Activated CD8-positive, alpha-beta memory T cell treated with anti-CD3 and anti-CD28 coated beads, Interleukin-2, amount 50 U/mL, for 24 hours (primary cell): Measurements from ENCODE around the gene ACLY.
"Not testable (repeated sequence)": the region's sequence is repeated elsewhere in the genome, so short reads cannot be mapped to it uniquely, and the experiment has no call there.

Source experiments
- DNase-seq: peaks from one replicate; pipeline ENCODE4 v3.0.0-alpha.2; 2020; ENCODE audit errors: extremely low read depth

Gene ACLY

DNA sequence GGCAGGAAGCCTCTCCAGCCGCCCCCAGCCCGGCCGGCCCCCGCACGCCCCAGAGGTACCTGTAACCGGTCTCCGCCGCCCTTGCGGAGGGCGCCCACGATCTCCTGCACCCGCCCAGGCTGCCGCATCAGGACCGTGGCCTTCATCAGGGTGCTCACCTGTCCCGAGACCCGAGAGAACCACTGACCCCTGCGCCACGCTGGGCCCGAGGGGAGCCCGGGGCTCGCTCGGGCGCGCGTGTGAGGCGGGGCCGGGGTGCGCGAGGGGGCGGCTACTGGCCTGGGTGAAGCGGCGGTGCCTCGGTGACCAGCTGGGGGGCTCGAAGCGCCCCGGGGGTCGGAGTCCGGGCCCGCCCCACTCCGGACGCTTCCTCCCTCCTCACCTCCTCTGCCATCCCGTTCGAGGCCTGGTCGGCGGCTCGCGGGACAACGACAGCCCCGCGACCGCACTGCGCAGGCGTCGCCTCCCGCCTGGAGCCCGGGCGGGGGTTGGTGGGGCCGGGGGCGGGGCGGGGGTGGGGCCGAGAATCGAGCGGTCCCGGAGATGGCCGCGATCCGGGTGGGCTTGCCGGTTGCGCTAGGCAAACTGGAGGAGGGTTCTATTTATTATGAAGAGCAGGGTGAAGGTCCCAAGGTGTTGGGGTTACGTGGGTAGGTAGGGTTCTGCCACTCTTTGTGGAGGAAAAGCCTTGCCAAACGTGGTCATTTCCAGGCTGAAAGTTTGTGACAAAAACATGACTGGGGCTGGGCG lies 82.8 kb downstream of the ACLY start, which contains the start of gene NT5C3B:
Gene NT5C3B (minus strand): TSS at position 433 of the 750 bp plus-strand sequence. CDS start 39 bp downstream, at position 394.
- DNase-seq, result peak; percentile 18

DNA sequence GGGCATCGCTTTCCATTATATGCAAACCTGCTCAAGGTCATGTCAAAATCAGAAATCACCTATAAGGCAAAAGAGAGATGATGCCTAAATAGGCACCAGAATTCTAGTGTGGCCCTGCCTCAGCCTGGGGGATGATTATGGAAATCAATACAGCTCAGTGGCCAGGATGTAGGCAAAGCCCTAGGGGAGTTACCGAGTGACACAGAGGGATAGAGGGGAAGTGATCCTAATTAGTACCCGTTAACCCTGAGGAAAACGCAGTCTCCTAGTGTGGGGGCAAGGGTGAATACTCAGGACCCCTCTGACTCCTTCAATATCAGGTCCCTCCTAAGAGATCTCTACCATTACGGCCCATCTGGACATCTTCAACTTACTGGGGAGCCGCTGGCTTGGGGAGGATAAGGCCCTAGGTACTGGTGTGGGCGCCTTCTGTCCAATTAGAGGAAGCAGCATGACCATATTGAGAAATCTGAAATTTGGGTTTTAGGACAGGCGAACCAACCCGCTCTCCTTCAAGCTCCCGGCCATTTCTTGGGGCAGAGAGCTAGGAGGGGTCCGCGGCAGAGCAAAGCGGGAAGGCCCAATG lies 83.4 kb downstream of the ACLY start:
- DNase-seq, result no peak

DNA sequence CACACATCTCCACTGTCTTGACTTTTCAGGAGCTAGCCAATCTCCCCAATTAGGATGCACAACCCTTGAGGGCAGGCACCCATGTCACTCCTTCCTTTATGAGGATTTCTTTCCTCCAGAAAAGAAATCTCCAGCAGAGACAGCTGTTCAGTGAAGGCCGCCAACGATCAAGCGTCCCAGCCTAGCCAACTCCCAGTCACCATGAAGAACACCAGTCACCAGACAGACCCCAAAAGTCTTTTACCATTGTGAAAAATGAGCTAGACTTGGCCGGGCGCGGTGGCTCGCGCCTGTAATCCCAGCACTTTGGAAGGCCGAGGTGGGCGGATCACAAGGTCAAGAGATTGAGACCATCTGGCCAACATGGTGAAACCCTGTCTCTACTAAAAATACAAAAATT lies 88.8 kb downstream of the ACLY start:
- not testable (repeated sequence) for DNase-seq

DNA sequence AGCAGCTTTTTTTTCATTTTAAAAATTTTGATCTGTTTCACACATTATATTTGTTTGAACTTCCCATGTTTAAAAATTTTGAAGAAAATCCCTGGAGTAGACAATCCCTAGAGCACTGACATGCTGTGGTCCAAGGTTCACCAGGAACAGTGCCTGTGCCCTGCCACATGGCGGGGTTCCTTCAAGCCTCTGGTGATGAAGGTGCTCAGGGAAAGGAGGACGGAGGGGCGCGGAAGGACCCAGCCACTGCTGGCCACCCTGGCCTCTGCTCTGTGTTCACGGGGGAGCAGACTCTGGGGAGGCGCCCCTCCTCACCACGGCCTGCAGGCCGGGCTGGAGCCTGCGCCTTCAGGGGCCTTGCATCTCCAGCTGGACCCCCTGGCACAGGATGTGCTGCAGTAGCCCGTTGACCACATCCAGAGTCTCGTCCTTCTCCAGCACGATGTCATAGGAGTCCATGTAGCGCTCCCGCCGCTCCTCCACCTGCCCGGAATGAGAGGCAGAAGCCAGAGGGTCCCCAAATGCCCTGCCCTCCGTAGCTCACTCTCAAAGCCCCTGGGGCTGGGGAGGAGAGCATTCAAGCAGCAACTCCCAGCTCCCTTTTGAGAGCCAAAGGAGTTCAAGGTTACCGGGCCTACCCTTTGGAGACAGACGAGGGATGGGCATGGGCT lies 93.4 kb downstream of the ACLY start:
- DNase-seq, result no peak

DNA sequence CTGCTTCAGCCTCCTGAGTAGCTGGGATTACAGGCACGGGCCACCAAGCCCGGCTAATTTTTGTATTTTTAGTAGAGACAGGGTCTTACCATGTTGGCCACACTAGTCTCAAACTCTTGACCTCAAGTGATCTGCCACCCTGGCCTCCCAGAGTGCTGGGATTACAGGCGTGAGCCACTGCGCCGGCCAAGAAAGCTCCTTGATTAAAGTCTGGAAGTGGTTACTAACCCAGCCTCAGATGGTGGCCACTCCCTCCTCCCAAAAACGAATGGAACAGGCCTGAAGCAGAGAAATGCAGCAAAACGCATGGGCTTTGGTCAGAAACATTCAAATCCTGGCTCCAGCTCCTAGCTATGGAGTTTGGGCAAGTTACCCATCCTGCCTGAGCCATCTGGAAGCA lies 94.7 kb downstream of the ACLY start:
- no peak for DNase-seq

DNA sequence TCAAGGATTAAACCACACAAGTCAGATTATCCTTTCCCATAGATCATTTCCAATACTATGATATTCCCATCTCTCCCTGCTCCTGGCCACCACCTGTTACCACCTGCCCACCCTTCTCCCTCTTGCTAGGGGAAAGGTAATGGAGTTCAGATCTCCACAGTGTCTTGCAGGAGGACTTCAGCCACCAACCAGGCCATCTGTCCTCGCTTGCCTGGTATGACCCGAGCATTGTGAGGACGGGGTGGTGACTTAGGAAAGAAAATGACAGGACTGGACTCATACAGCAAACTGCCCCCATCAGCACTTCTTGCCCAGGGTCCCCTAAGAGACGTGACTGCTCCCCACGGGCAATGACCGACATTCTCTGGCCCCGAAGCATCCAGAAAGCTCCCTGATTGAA lies 95.2 kb downstream of the ACLY start:
- DNase-seq, result no peak

DNA sequence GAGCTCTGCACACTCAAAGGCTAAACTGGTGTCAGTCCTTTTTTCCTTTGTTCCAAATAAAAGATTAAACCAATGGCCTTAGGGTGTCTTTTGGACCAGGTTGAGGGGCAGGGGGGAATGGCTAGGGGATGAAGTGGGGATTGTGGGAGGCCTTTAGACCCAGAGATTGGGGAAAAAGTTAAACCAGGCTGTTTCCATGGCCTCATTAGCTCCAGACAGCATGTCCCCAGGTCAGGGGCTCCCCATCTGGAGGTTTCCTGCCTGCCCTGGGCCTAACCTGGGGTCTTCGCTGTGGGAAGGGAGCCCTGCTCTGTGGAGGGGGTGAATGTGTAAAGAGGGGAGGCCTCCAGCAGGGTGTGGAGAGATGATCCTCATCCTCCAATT lies 95.6 kb downstream of the ACLY start:
- no peak for DNase-seq

DNA sequence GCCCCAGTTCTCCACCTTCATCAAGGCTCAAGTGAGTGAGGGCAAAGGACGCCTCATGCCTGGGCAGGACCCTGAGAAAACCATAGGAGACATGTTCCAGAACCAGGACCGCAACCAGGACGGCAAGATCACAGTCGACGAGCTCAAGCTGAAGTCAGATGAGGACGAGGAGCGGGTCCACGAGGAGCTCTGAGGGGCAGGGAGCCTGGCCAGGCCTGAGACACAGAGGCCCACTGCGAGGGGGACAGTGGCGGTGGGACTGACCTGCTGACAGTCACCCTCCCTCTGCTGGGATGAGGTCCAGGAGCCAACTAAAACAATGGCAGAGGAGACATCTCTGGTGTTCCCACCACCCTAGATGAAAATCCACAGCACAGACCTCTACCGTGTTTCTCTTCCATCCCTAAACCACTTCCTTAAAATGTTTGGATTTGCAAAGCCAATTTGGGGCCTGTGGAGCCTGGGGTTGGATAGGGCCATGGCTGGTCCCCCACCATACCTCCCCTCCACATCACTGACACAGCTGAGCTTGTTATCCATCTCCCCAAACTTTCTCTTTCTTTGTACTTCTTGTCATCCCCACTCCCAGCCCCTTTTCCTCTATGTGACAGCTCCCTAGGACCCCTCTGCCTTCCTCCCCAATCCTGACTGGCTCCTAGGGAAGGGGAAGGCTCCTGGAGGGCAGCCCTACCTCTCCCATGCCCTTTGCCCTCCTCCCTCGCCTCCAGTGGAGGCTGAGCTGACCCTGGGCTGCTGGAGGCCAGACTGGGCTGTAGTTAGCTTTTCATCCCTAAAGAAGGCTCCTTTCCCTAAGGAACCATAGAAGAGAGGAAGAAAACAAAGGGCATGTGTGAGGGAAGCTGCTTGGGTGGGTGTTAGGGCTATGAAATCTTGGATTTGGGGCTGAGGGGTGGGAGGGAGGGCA lies 96.3 kb downstream of the ACLY start:
- no peak for DNase-seq

DNA sequence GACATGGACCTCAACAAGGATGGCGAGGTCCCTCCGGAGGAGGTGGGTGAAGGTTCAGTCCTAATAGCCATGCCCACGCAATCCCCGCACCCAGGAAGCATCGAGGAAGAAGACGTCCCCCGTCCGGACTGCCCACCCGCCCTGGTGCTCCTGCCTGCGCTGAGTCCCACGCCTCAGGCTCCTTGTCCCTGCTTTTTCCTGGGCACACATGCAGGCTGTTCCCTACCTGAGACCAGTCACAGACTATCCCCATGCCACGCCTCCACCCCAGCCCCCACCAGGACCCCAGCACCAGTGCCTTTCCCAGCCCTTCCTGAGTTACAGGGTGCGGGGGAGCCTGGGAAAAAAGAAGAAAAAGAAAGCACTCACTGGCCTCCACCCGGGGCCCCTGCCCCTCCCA lies 97.0 kb downstream of the ACLY start:
- DNase-seq, result no peak

DNA sequence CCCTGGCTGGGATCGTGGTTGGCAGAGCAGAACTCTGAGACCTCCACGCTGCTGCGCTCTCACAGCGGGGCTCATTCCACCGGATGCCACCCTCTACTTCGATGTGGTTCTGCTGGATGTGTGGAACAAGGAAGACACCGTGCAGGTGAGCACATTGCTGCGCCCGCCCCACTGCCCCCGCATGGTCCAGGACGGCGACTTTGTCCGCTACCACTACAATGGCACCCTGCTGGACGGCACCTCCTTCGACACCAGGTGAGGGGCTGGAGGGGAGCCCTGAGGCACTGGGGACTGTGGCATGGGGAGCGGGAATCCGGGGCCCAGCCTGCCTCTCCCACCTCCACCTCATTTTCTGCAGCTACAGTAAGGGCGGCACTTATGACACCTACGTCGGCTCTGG lies 100.7 kb downstream of the ACLY start:
- DNase-seq, result no peak
